KMS-11 (cell line): ENCODE measurements around the gene GALNT2.

Source experiments
- H2AFZ ChIP-seq: fragments of 200-600 bp; sonication (generic); 2 replicates; pipeline ENCODE4 v1.6.1; 2016; ENCODE audit warnings: antibody characterized with exemption, mixed run types, low read depth
- H3K27ac ChIP-seq: fragments of 200-600 bp; sonication (generic); 2 replicates; pipeline ENCODE4 v1.6.1; 2016; ENCODE audit warnings: mild to moderate bottlenecking, mixed run types
- H3K27me3 ChIP-seq: fragments of 200-600 bp; sonication (generic); 2 replicates; pipeline ENCODE4 v1.6.1; 2017; ENCODE audit warnings: mild to moderate bottlenecking, low read depth, mixed run types, moderate library complexity; ENCODE audit not compliant: insufficient read depth
- H3K36me3 ChIP-seq: fragments of 200-600 bp; sonication (generic); 2 replicates; pipeline ENCODE4 v1.6.1; 2017; ENCODE audit warnings: mild to moderate bottlenecking, mixed run types; ENCODE audit not compliant: insufficient read depth
- H3K4me1 ChIP-seq: fragments of 200-600 bp; sonication (generic); 2 replicates; pipeline ENCODE4 v1.6.1; 2016; ENCODE audit warnings: mild to moderate bottlenecking, low read depth, mixed run types; ENCODE audit not compliant: poor library complexity, severe bottlenecking
- H3K4me2 ChIP-seq: fragments of 200-600 bp; sonication (generic); 2 replicates; pipeline ENCODE4 v1.7.0; 2016; ENCODE audit warnings: mild to moderate bottlenecking, mixed run types
- H3K4me3 ChIP-seq: fragments of 200-600 bp; sonication (generic); IDR thresholded peaks from 2 replicates; pipeline ENCODE4 v1.6.1; 2017; ENCODE audit warnings: low read depth, low read length, mixed read lengths; ENCODE audit not compliant: insufficient read depth
- H3K79me2 ChIP-seq: fragments of 200-600 bp; sonication (generic); 2 replicates; pipeline ENCODE4 v1.6.1; 2016; ENCODE audit warnings: low read depth, mixed run types; ENCODE audit not compliant: insufficient read depth
- H3K9ac ChIP-seq: fragments of 200-600 bp; sonication (generic); 2 replicates; pipeline ENCODE4 v1.6.1; 2016; ENCODE audit warnings: mild to moderate bottlenecking, mixed run types
- H4K20me1 ChIP-seq: fragments of 200-600 bp; sonication (generic); 2 replicates; pipeline ENCODE4 v1.6.1; 2016; ENCODE audit warnings: mild to moderate bottlenecking, mixed run types; ENCODE audit not compliant: insufficient read depth
- TF ChIP-seq, protein P1 (sequence below): fragments of 200-600 bp; sonication (generic); conservative IDR thresholded peaks from 2 replicates; pipeline ENCODE4 v1.6.1; 2017; ENCODE audit warnings: low read depth, mild to moderate bottlenecking, antibody characterized with exemption, low read length, moderate library complexity, mixed read lengths

GALNT2 gene

DNA sequence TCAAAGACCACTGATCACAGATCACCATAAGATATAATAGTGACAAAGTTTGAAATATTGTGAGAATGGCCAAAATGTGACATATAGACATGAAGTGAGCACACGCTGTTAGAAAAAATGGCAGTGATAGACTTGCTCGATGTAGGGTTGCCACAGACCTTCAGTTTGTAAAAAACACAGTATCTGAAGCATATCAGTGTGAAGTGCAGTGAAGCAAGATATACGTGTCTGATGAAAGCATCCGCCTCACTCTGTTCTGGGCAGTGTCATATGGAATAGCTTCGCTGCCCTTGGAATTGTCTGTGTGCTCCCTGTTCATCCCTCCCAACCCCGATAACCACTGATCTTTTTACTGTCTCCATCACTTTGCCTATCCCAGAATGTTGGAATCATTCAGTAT lies 50.7 kb downstream of the GALNT2 start:
- Histone ChIP-seq H4K20me1 (no peaks in the 10 kb centered on the region), H3K4me3 (no peak overlapping the region), H3K36me3 (no peaks in the 10 kb centered on the region; the same call in 1 of the 2 replicates), H3K27ac (no peak overlapping the region), H3K9ac (no peak overlapping the region), H3K4me2 (no peak overlapping the region), H3K27me3 (no peaks in the 10 kb centered on the region), H3K79me2 (peaks cover 96% of the 10 kb centered on the region), H3K4me1 (peaks cover 81% of the 10 kb centered on the region), H2AFZ (no peak overlapping the region)
- TF ChIP-seq, protein P1, sequence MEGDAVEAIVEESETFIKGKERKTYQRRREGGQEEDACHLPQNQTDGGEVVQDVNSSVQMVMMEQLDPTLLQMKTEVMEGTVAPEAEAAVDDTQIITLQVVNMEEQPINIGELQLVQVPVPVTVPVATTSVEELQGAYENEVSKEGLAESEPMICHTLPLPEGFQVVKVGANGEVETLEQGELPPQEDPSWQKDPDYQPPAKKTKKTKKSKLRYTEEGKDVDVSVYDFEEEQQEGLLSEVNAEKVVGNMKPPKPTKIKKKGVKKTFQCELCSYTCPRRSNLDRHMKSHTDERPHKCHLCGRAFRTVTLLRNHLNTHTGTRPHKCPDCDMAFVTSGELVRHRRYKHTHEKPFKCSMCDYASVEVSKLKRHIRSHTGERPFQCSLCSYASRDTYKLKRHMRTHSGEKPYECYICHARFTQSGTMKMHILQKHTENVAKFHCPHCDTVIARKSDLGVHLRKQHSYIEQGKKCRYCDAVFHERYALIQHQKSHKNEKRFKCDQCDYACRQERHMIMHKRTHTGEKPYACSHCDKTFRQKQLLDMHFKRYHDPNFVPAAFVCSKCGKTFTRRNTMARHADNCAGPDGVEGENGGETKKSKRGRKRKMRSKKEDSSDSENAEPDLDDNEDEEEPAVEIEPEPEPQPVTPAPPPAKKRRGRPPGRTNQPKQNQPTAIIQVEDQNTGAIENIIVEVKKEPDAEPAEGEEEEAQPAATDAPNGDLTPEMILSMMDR = no peak

DNA sequence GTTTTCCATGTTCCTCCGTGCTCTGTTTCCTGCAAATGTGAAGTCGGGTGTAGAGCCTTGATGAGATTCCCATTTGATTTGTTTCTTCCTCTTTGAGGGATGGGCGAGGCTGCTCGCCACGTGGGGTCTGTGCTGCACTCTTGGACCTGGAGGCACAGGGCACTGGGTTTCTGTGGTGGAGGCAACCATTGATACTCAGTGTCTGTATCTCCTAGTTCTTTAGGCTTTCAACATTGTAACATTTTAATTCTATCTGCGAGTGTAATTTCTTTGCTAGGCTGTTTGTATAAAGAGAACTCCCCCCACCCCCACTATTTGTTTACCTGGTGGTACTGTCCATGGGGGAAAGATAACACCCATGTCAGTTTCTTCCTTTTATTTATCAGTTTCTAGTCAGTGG lies 52.3 kb downstream of the GALNT2 start:
- peaks cover 79% of the 10 kb centered on the region for H3K4me1 ChIP-seq
- H3K27me3 ChIP-seq = no peaks in the 10 kb centered on the region
- H3K27ac ChIP-seq = peak overlapping the region; percentile 20; the same call in 1 of the 2 replicates
- TF ChIP-seq, protein P1 = no peak
- no peak overlapping the region; the same call in 1 of the 2 replicates for H3K4me2 ChIP-seq
- no peaks in the 10 kb centered on the region; the same call in 1 of the 2 replicates for H3K36me3 ChIP-seq
- no peak overlapping the region for H3K4me3 ChIP-seq
- no peak overlapping the region for H2AFZ ChIP-seq
- H3K79me2 ChIP-seq = peaks cover 83% of the 10 kb centered on the region
- H4K20me1 ChIP-seq = no peaks in the 10 kb centered on the region
- no peak overlapping the region for H3K9ac ChIP-seq

DNA sequence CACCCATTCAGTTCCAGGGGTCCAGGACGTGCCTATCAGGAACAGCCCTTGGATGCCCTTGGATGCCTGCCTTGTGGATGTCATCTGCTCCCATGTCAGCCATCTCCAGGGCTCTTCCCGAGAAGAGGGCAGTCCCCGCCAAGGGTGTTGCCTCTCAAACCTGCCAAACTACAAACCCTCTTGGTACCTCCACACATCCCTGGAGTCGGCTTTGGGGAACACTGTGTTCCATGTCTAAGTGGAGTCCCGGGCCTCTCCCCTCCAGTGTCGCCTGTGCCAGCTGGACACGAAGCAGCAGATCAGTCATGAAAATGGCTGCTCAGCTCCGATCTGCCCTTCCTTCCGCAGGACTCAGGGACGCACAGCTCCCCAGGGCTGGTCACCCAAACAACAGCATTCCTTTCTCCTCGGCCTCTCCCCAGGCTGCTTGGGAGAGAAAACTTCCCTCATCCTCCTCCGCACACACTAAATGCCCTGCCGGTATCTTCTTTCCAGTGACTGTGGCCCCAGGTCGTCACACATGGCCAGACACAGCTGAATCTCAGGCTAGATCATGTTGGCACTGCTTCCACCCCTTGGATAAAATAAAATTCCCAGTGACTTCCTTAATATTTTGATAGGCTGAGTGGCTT lies 53.4 kb downstream of the GALNT2 start:
- Histone ChIP-seq H3K27me3 (no peaks in the 10 kb centered on the region), H3K79me2 (peaks cover 80% of the 10 kb centered on the region), H3K36me3 (no peaks in the 10 kb centered on the region; the same call in 1 of the 2 replicates), H3K4me2 (peak overlapping the region; percentile 98; the same call in 1 of the 2 replicates), H3K4me1 (peaks cover 80% of the 10 kb centered on the region), H3K27ac (peak overlapping the region; percentile 98), H3K4me3 (no peak overlapping the region), H4K20me1 (no peaks in the 10 kb centered on the region), H3K9ac (no peak overlapping the region), H2AFZ (no peak overlapping the region)
- TF ChIP-seq, protein P1 = no peak

DNA sequence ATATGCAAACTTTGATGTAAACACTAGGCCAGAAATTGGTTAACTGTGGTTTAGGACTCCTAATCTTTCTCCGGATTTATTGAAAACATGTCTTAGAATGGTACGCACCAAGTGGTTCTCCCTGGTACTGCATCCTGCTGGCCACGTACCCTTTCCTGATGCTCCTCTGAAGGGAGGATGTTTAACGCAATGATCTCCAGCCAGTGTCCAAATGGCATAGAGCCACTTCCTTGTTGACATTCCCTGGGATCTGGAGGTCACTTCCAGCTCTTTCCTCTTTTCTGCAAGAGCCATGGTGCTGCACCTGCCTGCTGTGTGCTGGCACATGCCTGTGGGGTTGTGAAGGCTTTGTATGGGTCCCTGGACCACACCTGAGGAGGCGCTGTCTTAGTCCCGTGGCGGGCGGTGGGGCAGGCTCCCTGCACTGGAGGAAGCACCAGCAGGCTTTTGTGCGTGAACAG lies 53.9 kb downstream of the GALNT2 start:
- peaks cover 84% of the 10 kb centered on the region for H3K4me1 ChIP-seq
- no peaks in the 10 kb centered on the region; the same call in 1 of the 2 replicates for H3K36me3 ChIP-seq

More for the DNA sequence above, 53.9 kb downstream of the GALNT2 start:
- Histone ChIP-seq H3K79me2 (peaks cover 80% of the 10 kb centered on the region), H3K4me2 (peak overlapping the region; percentile 98; the same call in 1 of the 2 replicates), H3K9ac (no peak overlapping the region), H4K20me1 (no peaks in the 10 kb centered on the region), H3K27ac (peak overlapping the region; percentile 98), H2AFZ (no peak overlapping the region), H3K27me3 (no peaks in the 10 kb centered on the region), H3K4me3 (no peak overlapping the region)
- TF ChIP-seq, protein P1 = peak; percentile 78
